Measurements from ENCODE around the gene DENND1A. TPM values are rescaled to one million over a fixed set of nuclear protein-coding genes. Genes with fewer than 3 reads are reported as not detected.
"Not testable (repeated sequence)": the region's sequence is repeated elsewhere in the genome, so short reads cannot be mapped to it uniquely, and the experiment has no call there.

DENND1A gene
- total RNA-seq, 2 experiments from 2014 or later = 21.9 to 23.3 TPM

DNA sequence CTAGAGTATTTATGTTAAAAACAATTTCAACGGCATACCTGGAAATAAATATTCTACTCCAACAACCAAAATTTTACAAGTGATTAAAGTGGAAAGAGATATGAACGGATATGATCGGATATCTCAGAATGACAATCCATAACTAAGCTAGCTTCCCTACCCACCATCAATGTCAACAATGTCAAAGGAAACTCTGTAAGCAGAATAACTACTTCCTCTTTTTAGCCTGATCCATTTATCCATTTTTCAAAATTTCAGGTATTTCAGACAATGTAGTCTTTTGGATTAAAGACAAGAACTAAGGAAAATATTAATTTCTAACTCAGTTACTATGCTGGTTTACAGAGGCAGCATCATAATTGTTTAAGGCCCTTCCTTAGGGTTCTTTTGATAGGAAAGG is 188.7 kb downstream of the DENND1A start:
- DNase-seq (no peak), ATAC-seq (no peak)
- H3K4me3 Mint-ChIP-seq = no peak overlapping the region
- H3K27me3 Mint-ChIP-seq = no peaks in the 10 kb centered on the region
- intact Hi-C loops (cut with micrococcal nuclease) = no loop called here
- no peaks in the 10 kb centered on the region for H3K36me3 Mint-ChIP-seq (ENCODE audit: low read depth)
- no peak overlapping the region for H3K27ac Mint-ChIP-seq
- no peaks in the 10 kb centered on the region for H3K9me3 Mint-ChIP-seq
- CTCF ChIA-PET = no interaction called here
- peaks cover 6% of the 10 kb centered on the region for H3K4me1 Mint-ChIP-seq (ENCODE audit: low read depth)
- POLR2A ChIA-PET = no interaction called here
- TF ChIP-seq, protein P1, sequence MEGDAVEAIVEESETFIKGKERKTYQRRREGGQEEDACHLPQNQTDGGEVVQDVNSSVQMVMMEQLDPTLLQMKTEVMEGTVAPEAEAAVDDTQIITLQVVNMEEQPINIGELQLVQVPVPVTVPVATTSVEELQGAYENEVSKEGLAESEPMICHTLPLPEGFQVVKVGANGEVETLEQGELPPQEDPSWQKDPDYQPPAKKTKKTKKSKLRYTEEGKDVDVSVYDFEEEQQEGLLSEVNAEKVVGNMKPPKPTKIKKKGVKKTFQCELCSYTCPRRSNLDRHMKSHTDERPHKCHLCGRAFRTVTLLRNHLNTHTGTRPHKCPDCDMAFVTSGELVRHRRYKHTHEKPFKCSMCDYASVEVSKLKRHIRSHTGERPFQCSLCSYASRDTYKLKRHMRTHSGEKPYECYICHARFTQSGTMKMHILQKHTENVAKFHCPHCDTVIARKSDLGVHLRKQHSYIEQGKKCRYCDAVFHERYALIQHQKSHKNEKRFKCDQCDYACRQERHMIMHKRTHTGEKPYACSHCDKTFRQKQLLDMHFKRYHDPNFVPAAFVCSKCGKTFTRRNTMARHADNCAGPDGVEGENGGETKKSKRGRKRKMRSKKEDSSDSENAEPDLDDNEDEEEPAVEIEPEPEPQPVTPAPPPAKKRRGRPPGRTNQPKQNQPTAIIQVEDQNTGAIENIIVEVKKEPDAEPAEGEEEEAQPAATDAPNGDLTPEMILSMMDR (IDR thresholded peaks at IDR 0.05) = no peak

DNA sequence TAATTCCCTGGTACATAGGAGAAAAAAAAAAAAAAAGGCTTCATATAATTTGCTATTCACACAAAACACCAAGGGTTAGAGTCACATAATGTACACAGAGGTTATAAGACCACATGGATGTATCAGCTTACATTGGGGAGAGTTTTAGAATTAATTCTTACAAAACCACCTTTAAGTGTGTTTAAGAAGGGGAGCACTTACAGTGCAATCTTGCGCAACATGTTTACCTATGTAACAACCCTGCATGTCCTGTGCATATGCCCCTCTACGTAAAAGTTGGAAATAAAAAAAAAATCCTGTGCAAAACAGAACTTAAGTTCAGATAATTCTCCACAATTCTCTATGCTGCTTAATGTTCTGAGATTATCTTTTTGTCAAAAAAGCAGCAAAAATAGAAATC is 190.0 kb downstream of the DENND1A start:
- Mint-ChIP-seq H3K27me3 (no peaks in the 10 kb centered on the region), H3K4me3 (no peak overlapping the region), H3K4me1 (ENCODE audit: low read depth) (peaks cover 6% of the 10 kb centered on the region), H3K27ac (no peak overlapping the region), H3K9me3 (no peaks in the 10 kb centered on the region), H3K36me3 (ENCODE audit: low read depth) (no peaks in the 10 kb centered on the region)
- ChIA-PET CTCF (no interaction called here), POLR2A (no interaction called here)
- DNase-seq = no peak
- intact Hi-C loops (cut with micrococcal nuclease) = no loop called here
- TF ChIP-seq, protein P1 (IDR thresholded peaks at IDR 0.05) = no peak
- ATAC-seq = no peak

DNA sequence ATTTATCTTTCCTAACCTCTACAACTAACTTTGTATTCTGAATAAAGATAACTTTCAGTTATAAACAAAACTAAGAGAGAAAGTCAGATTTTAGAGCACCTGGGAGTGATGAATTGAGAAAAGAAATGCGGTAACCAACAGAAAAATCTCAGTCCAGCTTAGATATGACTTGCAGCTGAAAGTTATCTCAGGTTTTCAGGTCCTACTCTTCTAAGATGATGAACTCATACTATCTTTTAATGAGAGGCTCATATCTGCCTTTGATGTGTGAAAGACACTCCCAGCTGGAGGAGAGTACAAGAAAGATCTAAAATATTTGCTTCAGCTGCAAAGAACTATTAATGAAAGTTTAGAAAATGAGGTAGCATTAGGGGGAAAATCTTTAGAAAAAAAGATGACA is 190.5 kb downstream of the DENND1A start:
- DNase-seq = no peak
- peaks cover 6% of the 10 kb centered on the region for H3K4me1 Mint-ChIP-seq (ENCODE audit: low read depth)
- CTCF ChIA-PET = interaction anchor here (0.6 to 0.9 kb wide), 2 partner anchors 10 to 11 kb away, joined by 3 read pairs; no protein-coding TSS in a partner anchor

DNA sequence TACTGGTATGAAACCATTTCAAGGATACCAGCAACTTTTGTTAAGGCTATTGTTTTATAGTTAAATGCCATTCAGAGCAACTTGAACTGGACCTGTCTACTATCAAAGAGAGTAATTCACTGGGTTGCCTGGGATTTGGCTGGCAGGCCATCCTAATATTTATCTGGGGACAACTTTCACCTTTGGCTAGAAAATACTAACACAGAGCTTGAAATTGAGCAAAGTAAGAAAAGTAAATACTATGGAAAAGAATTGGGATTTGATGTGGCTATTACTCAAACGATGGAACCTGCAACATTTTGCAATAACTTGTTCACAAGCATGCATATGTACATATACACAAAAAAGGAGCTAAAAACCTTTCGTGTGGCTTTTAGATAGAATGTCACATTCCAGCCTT is 191.3 kb downstream of the DENND1A start:
- intact Hi-C loops (cut with micrococcal nuclease) = no loop called here
- ChIA-PET CTCF (interaction anchor here (0.9 kb wide), 1 partner anchor 10 kb away, joined by 3 read pairs; no protein-coding TSS in a partner anchor), POLR2A (interaction anchor here (0.6 kb wide), 1 partner anchor 1234 kb away, joined by 3 read pairs; no protein-coding TSS in a partner anchor)
- DNase-seq (no peak), ATAC-seq (no peak)
- Mint-ChIP-seq H3K4me1 (ENCODE audit: low read depth) (peaks cover 6% of the 10 kb centered on the region), H3K9me3 (no peaks in the 10 kb centered on the region), H3K27ac (no peak overlapping the region), H3K4me3 (no peak overlapping the region), H3K36me3 (ENCODE audit: low read depth) (no peaks in the 10 kb centered on the region), H3K27me3 (no peaks in the 10 kb centered on the region)
- TF ChIP-seq, protein P1 (IDR thresholded peaks at IDR 0.05) = no peak

More for the DNA sequence above, 190.5 kb downstream of the DENND1A start:
- TF ChIP-seq, protein P1 (IDR thresholded peaks at IDR 0.05) = no peak
- intact Hi-C loops (cut with micrococcal nuclease) = no loop called here
- Mint-ChIP-seq H3K27me3 (no peaks in the 10 kb centered on the region), H3K27ac (no peak overlapping the region), H3K4me3 (no peak overlapping the region), H3K36me3 (ENCODE audit: low read depth) (no peaks in the 10 kb centered on the region), H3K9me3 (no peaks in the 10 kb centered on the region)
- ATAC-seq = no peak
- POLR2A ChIA-PET = no interaction called here

DNA sequence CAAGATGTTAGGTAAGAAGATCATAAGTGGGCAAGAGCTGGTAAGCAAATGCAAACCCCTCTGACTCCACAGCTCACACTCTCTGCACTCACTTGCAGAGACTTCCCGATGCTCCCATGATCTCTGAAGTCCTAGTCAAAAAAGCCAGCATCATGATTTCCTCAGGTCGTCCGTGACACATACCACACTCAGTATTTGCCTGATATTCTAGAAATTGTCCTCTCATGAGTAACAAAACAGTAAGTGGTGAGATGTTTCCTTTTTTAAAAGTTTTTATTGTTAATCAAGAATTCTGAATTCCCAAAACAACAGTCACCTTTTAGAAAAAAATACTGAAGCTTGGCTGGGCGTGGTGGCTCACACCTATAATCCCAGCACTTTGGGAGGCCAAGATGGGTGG is 194.6 kb downstream of the DENND1A start:
- TF ChIP-seq, protein P1 (IDR thresholded peaks at IDR 0.05) = no peak
- POLR2A ChIA-PET = no interaction called here
- Mint-ChIP-seq H3K4me1 (ENCODE audit: low read depth) (peaks cover 6% of the 10 kb centered on the region), H3K36me3 (ENCODE audit: low read depth) (peaks cover under 1% of the 10 kb centered on the region), H3K4me3 (no peak overlapping the region), H3K9me3 (peaks cover 2% of the 10 kb centered on the region), H3K27ac (no peak overlapping the region), H3K27me3 (no peaks in the 10 kb centered on the region)
- intact Hi-C loops (cut with micrococcal nuclease) = no loop called here
- CTCF ChIA-PET = interaction anchor here (1.5 kb wide), 1 partner anchor 14 kb away, joined by 3 read pairs; no protein-coding TSS in a partner anchor
- ATAC-seq (no peak), DNase-seq (no peak)

DNA sequence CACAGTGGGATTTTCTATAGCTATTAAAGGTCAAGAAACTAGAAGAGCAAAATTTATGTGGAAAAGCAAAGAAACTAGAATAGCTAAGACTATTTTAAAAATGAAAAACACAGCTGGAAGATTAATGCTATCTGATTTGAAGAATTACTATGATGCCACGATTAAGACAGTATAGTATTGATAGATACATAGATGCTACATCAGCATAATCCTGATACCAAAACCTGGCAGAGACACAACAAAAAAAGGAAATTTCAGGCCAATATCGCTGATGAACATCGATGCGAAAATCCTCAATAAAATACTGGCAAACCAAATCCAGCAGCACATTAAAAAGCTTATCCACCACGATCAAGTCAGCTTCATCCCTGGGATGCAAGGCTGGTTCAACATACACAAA is 201.4 kb downstream of the DENND1A start:
- DNase-seq; intact Hi-C loops (cut with micrococcal nuclease); H3K4me3 Mint-ChIP-seq; H3K27me3 Mint-ChIP-seq; H3K27ac Mint-ChIP-seq; POLR2A ChIA-PET; H3K9me3 Mint-ChIP-seq; ATAC-seq; H3K4me1 Mint-ChIP-seq (ENCODE audit: low read depth): not testable (repeated sequence)
- CTCF ChIA-PET = interaction anchor here (1.0 kb wide), 1 partner anchor 11 kb away, joined by 3 read pairs; no protein-coding TSS in a partner anchor
- peaks cover 10% of the 10 kb centered on the region for H3K36me3 Mint-ChIP-seq (ENCODE audit: low read depth)

All from activated CD8-positive, alpha-beta T cell treated with anti-CD3 and anti-CD28 coated beads for 36 hours (primary cell).